GM12878 (cell line): Measurements from ENCODE around the gene FBXW7.

Experiments
- BHLHE40 ChIP-seq, 2 experiments: fragments of 450-650 bp in 1 of 2; IDR thresholded peaks; 2 replicates each; pipeline ENCODE4 v1.6.1; 2011 to 2017; ENCODE audit warnings: low read depth in 2 of 2, borderline replicate concordance in 1 of 2, improper control_type of control experiment in 1 of 2, low read length in 1 of 2, mild to moderate bottlenecking in 1 of 2
- CTCF ChIP-seq, 3 experiments: IDR thresholded peaks in 2 of 3; conservative IDR thresholded peaks in 1 of 3; 2 replicates each; pipeline ENCODE4 v1.5.1; 2011; ENCODE audit warnings: low read depth in 3 of 3, low read length in 3 of 3, mild to moderate bottlenecking in 3 of 3, control low read depth in 2 of 3, moderate library complexity in 2 of 3, inconsistent platforms in 1 of 3, mixed read lengths in 1 of 3; ENCODE audit not compliant: control insufficient read depth in 2 of 3, insufficient read depth in 1 of 3; ENCODE audit errors: extremely low read depth in 1 of 3
- FOXM1 ChIP-seq: IDR thresholded peaks from 2 replicates; pipeline ENCODE4 v1.6.1; 2012; ENCODE audit warnings: low read depth, mild to moderate bottlenecking, inconsistent platforms, low read length, moderate library complexity
- POLR2A ChIP-seq: IDR thresholded peaks from 2 replicates; pipeline ENCODE4 v1.6.1; 2011; ENCODE audit warnings: low read depth, mild to moderate bottlenecking, low read length
- RELA ChIP-seq: fragments of 450-650 bp; IDR thresholded peaks from 2 replicates; pipeline ENCODE4 v1.8.0; 2014; ENCODE audit warnings: borderline replicate concordance; ENCODE audit not compliant: partially characterized antibody
- SMAD1 ChIP-seq: fragments of 450-650 bp; IDR thresholded peaks from 2 replicates; pipeline ENCODE4 v1.6.1; 2018; ENCODE audit warnings: mild to moderate bottlenecking, low read depth; ENCODE audit not compliant: partially characterized antibody
- SPI1 ChIP-seq: IDR thresholded peaks from 2 replicates; pipeline ENCODE4 v1.6.1; 2011; ENCODE audit warnings: low read depth, mild to moderate bottlenecking, low read length, moderate library complexity, borderline replicate concordance; ENCODE audit not compliant: insufficient read depth
- USF2 ChIP-seq: IDR thresholded peaks from 2 replicates; pipeline ENCODE4 v1.6.1; 2011; ENCODE audit warnings: low read depth, low read length, improper control_type of control experiment, borderline replicate concordance
- TF ChIP-seq, protein P1 (sequence below): IDR thresholded peaks from 2 replicates; pipeline ENCODE4 v1.6.1; 2011; ENCODE audit warnings: low read depth, mild to moderate bottlenecking, low read length, moderate library complexity, borderline replicate concordance; ENCODE audit errors: extremely low read depth

DNA sequence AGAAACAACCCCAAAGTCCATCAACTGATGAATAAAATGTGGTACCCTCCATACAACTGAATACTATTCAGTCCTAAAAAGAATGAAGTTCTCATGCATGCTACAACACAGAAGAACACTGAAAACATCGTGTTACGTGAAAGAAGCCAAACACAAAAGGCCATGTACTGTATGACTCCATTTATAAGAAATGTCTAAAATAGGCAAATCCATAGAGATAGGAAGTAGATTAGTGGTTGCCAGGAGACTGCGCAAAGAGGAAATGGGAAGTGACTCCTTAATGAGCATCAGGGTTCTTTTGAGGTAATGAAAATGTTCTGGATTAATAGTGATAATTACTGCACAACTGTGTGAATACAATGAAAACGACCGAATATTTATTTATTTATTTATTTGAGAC, 23.4 kb downstream of the FBXW7 start:
- TF ChIP-seq, protein P1, sequence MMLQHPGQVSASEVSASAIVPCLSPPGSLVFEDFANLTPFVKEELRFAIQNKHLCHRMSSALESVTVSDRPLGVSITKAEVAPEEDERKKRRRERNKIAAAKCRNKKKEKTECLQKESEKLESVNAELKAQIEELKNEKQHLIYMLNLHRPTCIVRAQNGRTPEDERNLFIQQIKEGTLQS = no peak
- TF ChIP-seq USF2 (no peak), CTCF (IDR thresholded peaks at IDR 0.05 in 2 of 3, conservative IDR thresholded peaks at IDR 0.05 in 1 of 3; ENCODE audit: control insufficient read depth in 2 of 3, extremely low read depth in 1 of 3, insufficient read depth in 1 of 3, low read depth in 3 of 3, low read length in 3 of 3) (no peak), BHLHE40 (IDR thresholded peaks at IDR 0.05; ENCODE audit: borderline replicate concordance in 1 of 2, low read depth in 2 of 2, low read length in 1 of 2) (no peak), SPI1 (no peak; the same call in 1 of the 2 replicates), POLR2A (no peak), FOXM1 (no peak), SMAD1 (no peak), RELA (no peak)
